H1 (cell line): ENCODE data around the gene COL4A2. TPM values are rescaled to one million over a fixed set of nuclear protein-coding genes. Genes with fewer than 3 reads are reported as not detected.

Source experiments
- CTCF ChIA-PET: fragments of 300-600 bp; sonication (Branson Sonifier 250); formaldehyde crosslinking; loops from one replicate; lab custom pipeline; 2021; ENCODE audit not compliant: partially characterized antibody; lab: Charles Lee
- POLR2A ChIA-PET: fragments of 300-600 bp; sonication (Branson Sonifier 250); formaldehyde crosslinking; loops from one replicate; lab custom pipeline; 2021; ENCODE audit warnings: inconsistent platforms; ENCODE audit not compliant: partially characterized antibody; lab: Charles Lee
- DNase-seq, 2 experiments: peaks; one replicate each; pipeline versions ENCODE4 v3.0.0 to v3.0.0-alpha.2; 2010 to 2022; ENCODE audit warnings: low spot score in 2 of 2, low read depth in 1 of 2, mixed read lengths in 1 of 2
- FAIRE-seq: peaks from 2 replicates; lab custom pipeline; 2011; peaks lifted over from hg19 to GRCh38; lab: Jason Lieb, UNC
- H2AFZ ChIP-seq: 2 replicates; pipeline ENCODE4 v1.8.1; 2012; ENCODE audit warnings: low read length, inconsistent platforms
- H2AK5ac ChIP-seq: 2 replicates; pipeline ENCODE4 v1.6.1; 2013; ENCODE audit warnings: low read depth, low read length
- H2BK120ac ChIP-seq: replicated peaks from 2 replicates; pipeline ENCODE3; 2013; ENCODE audit warnings: low read depth, low read length, inconsistent platforms
- H2BK12ac ChIP-seq: 2 replicates; pipeline ENCODE4 v1.6.1; 2013; ENCODE audit warnings: low read depth, low read length
- H2BK15ac ChIP-seq: 2 replicates; pipeline ENCODE4 v1.6.1; 2013; ENCODE audit warnings: low read length
- H2BK20ac ChIP-seq: 2 replicates; pipeline ENCODE4 v1.6.1; 2013; ENCODE audit warnings: low read length
- H2BK5ac ChIP-seq: 2 replicates; pipeline ENCODE4 v1.6.1; 2013; ENCODE audit warnings: low read depth, low read length
- H3K14ac ChIP-seq: 2 replicates; pipeline ENCODE4 v1.6.1; 2013; ENCODE audit warnings: inconsistent platforms; ENCODE audit not compliant: insufficient read length
- H3K18ac ChIP-seq: 2 replicates; pipeline ENCODE4 v1.6.1; 2013; ENCODE audit warnings: low read length; ENCODE audit errors: extremely low read depth
- H3K23ac ChIP-seq: 2 replicates; pipeline ENCODE4 v1.6.1; 2013; ENCODE audit warnings: inconsistent platforms; ENCODE audit not compliant: insufficient read length
- H3K23me2 ChIP-seq: 2 replicates; pipeline ENCODE4 v1.6.1; 2013; ENCODE audit warnings: low read depth, low read length
- H3K27ac ChIP-seq: 2 replicates; pipeline ENCODE4 v1.6.1; 2011; ENCODE audit warnings: low read depth, low read length, inconsistent platforms
- H3K27me3 ChIP-seq, 4 experiments: replicated peaks in 1 of 4; 1 replicate in 1 of 4; 2 replicates in 3 of 4; pipeline versions ENCODE4 v1.6.1 to v1.8.1; 2011 to 2013; ENCODE audit warnings: low read length in 3 of 4, mild to moderate bottlenecking in 3 of 4, inconsistent platforms in 2 of 4, mixed read lengths in 2 of 4, moderate library complexity in 1 of 4; ENCODE audit not compliant: control insufficient read depth in 3 of 4, insufficient read depth in 3 of 4; ENCODE audit errors: extremely low read depth in 1 of 4
- H3K36me3 ChIP-seq, 4 experiments: 2 replicates each; pipeline versions ENCODE4 v1.6.1 to v1.8.1; 2011 to 2013; ENCODE audit warnings: mild to moderate bottlenecking in 4 of 4, low read length in 3 of 4, moderate library complexity in 2 of 4, control low read depth in 1 of 4, inconsistent platforms in 1 of 4; ENCODE audit not compliant: insufficient read depth in 4 of 4, control insufficient read depth in 2 of 4
- H3K4ac ChIP-seq: replicated peaks from 2 replicates; pipeline ENCODE3; 2013; ENCODE audit warnings: low read length, low read depth, mixed read lengths, inconsistent platforms; ENCODE audit not compliant: insufficient read length
- H3K4me1 ChIP-seq, 4 experiments: replicated peaks in 1 of 4; 1 replicate in 1 of 4; 2 replicates in 3 of 4; pipeline versions ENCODE4 v1.6.1 to v1.8.1; 2011 to 2013; ENCODE audit warnings: low read length in 3 of 4, inconsistent platforms in 2 of 4, mixed read lengths in 1 of 4; ENCODE audit not compliant: insufficient read depth in 4 of 4, control insufficient read depth in 3 of 4
- H3K4me2 ChIP-seq, 2 experiments: 2 replicates each; pipeline versions ENCODE4 v1.6.1 to v1.8.1; 2011 to 2013; ENCODE audit warnings: low read depth in 2 of 2, low read length in 2 of 2, control low read depth in 1 of 2, inconsistent platforms in 1 of 2, mild to moderate bottlenecking in 1 of 2; ENCODE audit not compliant: insufficient read depth in 1 of 2
- H3K4me3 ChIP-seq, 4 experiments: fragments of 200-600, 300-600 bp in 1 of 4; sonication (generic), shearing (Covaris generic), sonication (Bioruptor Twin) in 1 of 4; 2 replicates each; pipeline versions ENCODE4 v1.5.1 to v1.8.1; 2011 to 2016; ENCODE audit warnings: low read length in 4 of 4, low read depth in 3 of 4, control low read depth in 2 of 4, inconsistent platforms in 2 of 4, mild to moderate bottlenecking in 2 of 4, mixed read lengths in 1 of 4, moderate library complexity in 1 of 4; ENCODE audit not compliant: insufficient read depth in 2 of 4; ENCODE audit errors: extremely low read depth in 1 of 4
- H3K56ac ChIP-seq: replicated peaks from 2 replicates; pipeline ENCODE3; 2013; ENCODE audit warnings: low read depth, mild to moderate bottlenecking, mixed read lengths, low read length, inconsistent platforms; ENCODE audit not compliant: insufficient read length
- H3K79me1 ChIP-seq: 2 replicates; pipeline ENCODE4 v1.6.1; 2013; ENCODE audit warnings: low read depth, low read length, control low read depth
- H3K79me2 ChIP-seq, 2 experiments: 2 replicates each; pipeline versions ENCODE4 v1.6.1 to v1.8.1; 2012 to 2013; ENCODE audit warnings: low read length in 2 of 2, mild to moderate bottlenecking in 2 of 2, inconsistent platforms in 1 of 2; ENCODE audit not compliant: insufficient read depth in 2 of 2, control insufficient read depth in 1 of 2
- H3K9ac ChIP-seq, 4 experiments: replicated peaks in 1 of 4; 1 replicate in 1 of 4; 2 replicates in 3 of 4; pipeline versions ENCODE4 v1.6.1 to v1.8.1; 2011 to 2013; ENCODE audit warnings: low read depth in 3 of 4, low read length in 3 of 4, control low read depth in 2 of 4, mild to moderate bottlenecking in 2 of 4, moderate library complexity in 2 of 4, inconsistent platforms in 1 of 4; ENCODE audit errors: extremely low read depth in 1 of 4
- H3K9me3 ChIP-seq, 2 experiments: 2 replicates each; pipeline versions ENCODE4 v1.6.1 to v1.8.1; 2012 to 2013; ENCODE audit warnings: mild to moderate bottlenecking in 2 of 2, moderate library complexity in 2 of 2, control low read depth in 1 of 2, inconsistent platforms in 1 of 2, low read depth in 1 of 2, low read length in 1 of 2, mixed read lengths in 1 of 2; ENCODE audit not compliant: insufficient read depth in 2 of 2
- H4K20me1 ChIP-seq, 2 experiments: replicated peaks in 1 of 2; 2 replicates each; pipeline versions ENCODE3 to v1.8.1; 2011 to 2013; ENCODE audit warnings: inconsistent platforms in 2 of 2, low read length in 2 of 2, mild to moderate bottlenecking in 1 of 2; ENCODE audit not compliant: insufficient read depth in 2 of 2, control insufficient read depth in 1 of 2
- H4K5ac ChIP-seq: 2 replicates; pipeline ENCODE4 v1.6.1; 2013; ENCODE audit warnings: low read length, low read depth, mixed read lengths, inconsistent platforms; ENCODE audit not compliant: insufficient read length
- H4K8ac ChIP-seq: 2 replicates; pipeline ENCODE4 v1.8.0; 2013; ENCODE audit warnings: mild to moderate bottlenecking, moderate library complexity, low read length, inconsistent platforms; ENCODE audit not compliant: insufficient read depth; ENCODE audit errors: extremely low read depth
- H4K91ac ChIP-seq: replicated peaks from 2 replicates; pipeline ENCODE3; 2013; ENCODE audit warnings: low read length, mixed read lengths, inconsistent platforms; ENCODE audit not compliant: insufficient read length
- TCF12 ChIP-seq: IDR thresholded peaks from 2 replicates; pipeline ENCODE4 v1.6.1; 2011; ENCODE audit warnings: low read depth, mild to moderate bottlenecking, low read length
- WGBS, 2 experiments: shearing (Covaris generic) in 1 of 2; methylation state at CpG; one replicate each; pipeline versions ENCODE4 v1.1.6 to v1.1.7; 2013 to 2015; ENCODE audit warnings: low lambda C conversion rate in 2 of 2, mixed read lengths in 2 of 2, inconsistent platforms in 1 of 2, low coverage in 1 of 2, missing lambda C conversion rate in 1 of 2; ENCODE audit not compliant: insufficient replicate concordance in 2 of 2, insufficient coverage in 1 of 2, insufficient read length in 1 of 2; ENCODE audit errors: extremely low coverage in 1 of 2, missing lambda C conversion rate in 1 of 2; 5-methylcytosine and 5-hydroxymethylcytosine counted together
- polyA plus RNA-seq, 7 experiments: library from polyadenylated mRNA; depleted of rRNA in 3 of 7; stranded (reverse) in 5 of 7; unstranded in 2 of 7; fragments of >200 nt in 5 of 7; fragments of 200-250 nt in 2 of 7; gene quantifications; 1 replicate in 5 of 7; 2 replicates in 1 of 7; 4 replicates in 1 of 7; pipeline versions ENCODE4 v1.2.1 to v1.2.3, GENCODE V29; 2011 to 2013; ENCODE audit warnings: missing spikeins in 2 of 7, mixed read lengths in 2 of 7
- total RNA-seq: library from RNA; stranded (reverse); fragmentation: NEBNext Ultra II Directional; extraction: Animal tissue kit (Norgen Biotek cat#: 25700); gene quantifications from 2 replicates; pipeline ENCODE4 v1.2.1, GENCODE V29; 2021

The COL4A2 gene
- total and polyA plus RNA-seq, 2 of the 8 experiments (the other 6 are each of a cell fraction or from before 2014, with no cell fraction given): 80.4 to 87.3 TPM

GRCh38 chr13:110329258-110329657, 22.2 kb downstream of the COL4A2 start:
- TF ChIP-seq TCF12: no peak
- H3K36me3 ChIP-seq: no peaks in the 10 kb centered on the region; a peak in 1 of 8 replicates
- no peak overlapping the region for H3K27ac ChIP-seq
- no peak overlapping the region for H2BK20ac ChIP-seq
- no peak overlapping the region for H3K18ac ChIP-seq
- no peak overlapping the region for H3K23ac ChIP-seq
- H3K14ac ChIP-seq: no peak overlapping the region
- no peak overlapping the region for H4K8ac ChIP-seq
- no peak overlapping the region for H3K4ac ChIP-seq
- FAIRE-seq (no peak), DNase-seq (no peak)
- no peak overlapping the region for H4K91ac ChIP-seq
- H3K56ac ChIP-seq: no peak overlapping the region
- peaks cover 0 to 1% of the 10 kb centered on the region in 2 experiments for H4K20me1 ChIP-seq
- no peak overlapping the region for H2BK120ac ChIP-seq
- H4K5ac ChIP-seq: no peak overlapping the region
- WGBS, 2 experiments: 83% methylated on average over 6 of the region's 6 CpGs; no CpG with 5 or more reads in 1 of the 2 experiments
- H3K79me1 ChIP-seq: peaks cover 3% of the 10 kb centered on the region; the same call in 1 of the 2 replicates
- H3K23me2 ChIP-seq: no peaks in the 10 kb centered on the region
- H3K9me3 ChIP-seq: no peaks in the 10 kb centered on the region
- no peak overlapping the region for H2AK5ac ChIP-seq
- H3K4me3 ChIP-seq: no peak overlapping the region
- H2BK15ac ChIP-seq: no peak overlapping the region
- H3K4me1 ChIP-seq: peaks cover 8 to 19% (median 11%) of the 10 kb centered on the region in 4 experiments
- ChIA-PET CTCF (interaction anchor here (1.2 to 1.8 kb wide), 4 partner anchors 9 to 109 kb away, joined by 3 to 4 read pairs (median 4); no protein-coding TSS in a partner anchor), POLR2A (interaction anchor here (1.4 to 1.6 kb wide), 2 partner anchors 15 to 21 kb away, joined by 4 to 7 read pairs; no protein-coding TSS in a partner anchor)
- no peak overlapping the region for H2BK5ac ChIP-seq
- no peaks in the 10 kb centered on the region for H3K79me2 ChIP-seq
- H3K4me2 ChIP-seq: no peak overlapping the region
- no peaks in the 10 kb centered on the region for H3K27me3 ChIP-seq
- H3K9ac ChIP-seq: no peak overlapping the region
- H2BK12ac ChIP-seq: no peak overlapping the region
- no peak overlapping the region for H2AFZ ChIP-seq
